ENCODE data around the gene XRCC1.

XRCC1 gene, protein sequence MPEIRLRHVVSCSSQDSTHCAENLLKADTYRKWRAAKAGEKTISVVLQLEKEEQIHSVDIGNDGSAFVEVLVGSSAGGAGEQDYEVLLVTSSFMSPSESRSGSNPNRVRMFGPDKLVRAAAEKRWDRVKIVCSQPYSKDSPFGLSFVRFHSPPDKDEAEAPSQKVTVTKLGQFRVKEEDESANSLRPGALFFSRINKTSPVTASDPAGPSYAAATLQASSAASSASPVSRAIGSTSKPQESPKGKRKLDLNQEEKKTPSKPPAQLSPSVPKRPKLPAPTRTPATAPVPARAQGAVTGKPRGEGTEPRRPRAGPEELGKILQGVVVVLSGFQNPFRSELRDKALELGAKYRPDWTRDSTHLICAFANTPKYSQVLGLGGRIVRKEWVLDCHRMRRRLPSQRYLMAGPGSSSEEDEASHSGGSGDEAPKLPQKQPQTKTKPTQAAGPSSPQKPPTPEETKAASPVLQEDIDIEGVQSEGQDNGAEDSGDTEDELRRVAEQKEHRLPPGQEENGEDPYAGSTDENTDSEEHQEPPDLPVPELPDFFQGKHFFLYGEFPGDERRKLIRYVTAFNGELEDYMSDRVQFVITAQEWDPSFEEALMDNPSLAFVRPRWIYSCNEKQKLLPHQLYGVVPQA
- total RNA-seq, result 14.0 to 36.5 (median 22.9) reads per million in 9 experiments

DNA sequence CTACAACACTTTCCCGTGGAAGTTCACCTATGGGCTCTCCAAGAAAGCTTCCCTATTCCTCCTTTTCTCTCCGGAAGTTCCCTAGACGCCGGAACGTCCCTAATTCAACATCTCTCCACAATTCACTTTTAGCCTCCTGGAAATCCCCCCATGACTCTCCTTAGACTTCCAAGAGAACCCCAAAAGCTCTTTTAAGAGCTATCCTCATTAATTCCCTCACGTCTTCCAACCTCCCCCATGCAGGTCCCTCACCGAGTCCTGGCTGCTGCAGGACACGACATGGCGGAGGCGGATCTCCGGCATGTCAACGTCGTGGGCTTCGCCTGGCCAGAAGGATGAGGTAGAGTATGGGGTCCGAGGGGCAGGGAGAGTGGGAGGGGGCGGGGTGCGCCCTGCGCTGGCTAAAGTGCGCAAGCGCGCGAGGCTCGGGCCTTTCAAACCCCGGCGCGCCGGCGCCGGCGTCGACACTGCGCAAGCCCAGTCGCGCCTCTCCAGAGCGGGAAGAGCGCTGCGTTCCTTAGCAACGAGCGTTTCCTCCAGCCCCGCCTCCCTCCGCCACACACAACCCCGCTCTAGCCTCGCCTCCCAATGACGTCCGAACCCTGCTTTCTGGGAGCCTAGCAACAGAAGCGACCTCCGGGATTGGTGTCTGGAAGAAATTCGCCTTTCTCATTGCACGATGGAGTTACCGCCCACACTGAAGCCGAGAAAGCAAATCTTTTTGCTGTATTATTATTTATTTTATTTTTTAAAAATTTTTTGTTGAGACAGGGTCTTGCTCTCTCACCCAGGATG is at the start of gene XRCC1, which contains the start of gene PINLYP:
Gene XRCC1 (minus strand): TSS at position 372 of the 795 bp plus-strand sequence. CDS start 69 bp downstream, at position 303.
Gene PINLYP (plus strand): TSS at position 646 of the 795 bp plus-strand sequence. CDS start 1,391 bp downstream, outside the sequence.
- no peaks in the 10 kb centered on the region for H3K27me3 Mint-ChIP-seq
- DNase-seq (peak; percentile 92 to 95 (median 94)), ATAC-seq (replicated peaks) (peak; percentile 99)
- peak within 1 kb of the TSS; percentile 98 for H3K4me3 Mint-ChIP-seq
- no peaks in the 10 kb centered on the region for H3K9me3 Mint-ChIP-seq
- peaks cover 34 to 37% of the 10 kb centered on the region in 2 donors for H3K4me1 Mint-ChIP-seq (ENCODE audit: low read depth in 2 of 2)
- peak within 1 kb of the TSS; percentile 99 to 100 for H3K27ac Mint-ChIP-seq
- peaks cover 18% of the 10 kb centered on the region for H3K36me3 Mint-ChIP-seq (ENCODE audit: insufficient read depth)

GRCh38 chr19:43624933-43625332 is 49.6 kb upstream of the XRCC1 start:
- peaks cover 9 to 18% of the 10 kb centered on the region in 2 donors for H3K27me3 Mint-ChIP-seq
- peaks cover 4% of the 10 kb centered on the region for H3K36me3 Mint-ChIP-seq (ENCODE audit: insufficient read depth)
- ATAC-seq (replicated peaks) (peak; percentile 91), DNase-seq (peak; percentile 81 to 85 (median 81))
- H3K9me3 Mint-ChIP-seq, result no peaks in the 10 kb centered on the region
- H3K27ac Mint-ChIP-seq, result no peak overlapping the region
- peak overlapping the region; percentile 20 to 40 for H3K4me3 Mint-ChIP-seq
- peaks cover 10 to 13% of the 10 kb centered on the region in 2 donors for H3K4me1 Mint-ChIP-seq (ENCODE audit: low read depth in 2 of 2)

DNA sequence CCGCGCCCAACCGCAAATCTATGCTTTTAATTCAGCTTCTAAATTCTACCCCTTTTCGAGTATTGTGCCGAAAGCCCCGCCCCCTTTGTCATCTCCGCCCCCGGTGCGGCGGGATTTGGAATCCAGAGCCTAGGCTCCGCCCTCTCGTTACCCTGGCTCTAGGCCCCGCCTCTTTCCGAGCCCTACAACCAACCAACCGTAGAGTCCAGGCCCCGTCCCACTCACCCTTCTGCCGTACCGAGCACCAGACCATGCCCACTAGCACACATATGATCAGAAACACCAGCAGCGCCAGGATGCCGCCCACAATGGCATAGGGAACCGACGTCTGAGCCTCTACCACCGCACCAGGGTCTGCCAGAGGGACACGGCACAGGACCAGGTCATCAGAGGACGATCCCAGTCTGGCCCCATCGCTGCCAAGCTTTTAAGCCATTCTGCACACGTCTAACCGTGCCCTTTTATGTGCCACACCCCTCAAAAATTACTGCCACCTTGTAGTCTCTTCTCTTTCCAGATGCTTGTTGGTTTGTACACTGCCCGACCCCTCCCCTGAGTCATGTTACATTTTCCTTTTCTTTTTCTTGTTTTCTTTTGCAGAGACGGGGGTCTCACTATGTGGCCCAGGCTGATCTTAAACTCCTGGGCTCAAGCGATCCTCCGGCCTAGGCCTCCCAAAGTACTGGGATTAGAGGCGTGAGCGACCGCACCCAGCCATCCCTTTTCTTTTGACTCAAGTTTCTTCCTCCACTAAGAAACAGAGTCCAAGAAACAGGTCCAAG is 48.8 kb upstream of the XRCC1 start:
- H3K27ac Mint-ChIP-seq, result no peak overlapping the region
- H3K36me3 Mint-ChIP-seq (ENCODE audit: insufficient read depth), result peaks cover 4% of the 10 kb centered on the region
- DNase-seq, result no peak
- H3K4me1 Mint-ChIP-seq (ENCODE audit: low read depth in 2 of 2), result peaks cover 16 to 18% of the 10 kb centered on the region in 2 donors
- no peaks in the 10 kb centered on the region for H3K9me3 Mint-ChIP-seq
- ATAC-seq (replicated peaks), result no peak
- peaks cover 9 to 18% of the 10 kb centered on the region in 2 donors for H3K27me3 Mint-ChIP-seq
- no peak overlapping the region for H3K4me3 Mint-ChIP-seq

DNA sequence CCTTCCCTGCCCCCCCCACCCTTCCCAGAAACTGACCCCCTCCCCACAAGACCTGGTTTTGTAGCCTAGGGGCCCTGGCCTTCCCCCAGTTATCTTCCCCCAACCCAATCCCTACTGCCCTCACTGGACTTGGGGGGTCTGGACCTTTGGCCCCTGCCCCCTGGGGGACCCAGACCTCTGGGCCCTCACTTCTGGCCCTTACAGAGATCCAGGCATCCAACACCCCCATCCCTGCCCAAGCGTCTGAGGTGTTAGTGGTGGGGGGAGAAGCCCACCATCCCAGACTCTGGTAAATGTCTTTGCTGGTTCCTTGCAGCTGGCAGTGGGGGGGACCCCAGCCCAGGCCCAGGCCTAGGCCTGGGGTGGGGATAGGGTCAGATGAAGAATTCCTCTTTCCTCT is 47.6 kb upstream of the XRCC1 start:
- peaks cover 9 to 18% of the 10 kb centered on the region in 2 donors for H3K27me3 Mint-ChIP-seq
- H3K9me3 Mint-ChIP-seq, result no peaks in the 10 kb centered on the region
- H3K4me1 Mint-ChIP-seq (ENCODE audit: low read depth in 2 of 2), result peaks cover 20 to 22% of the 10 kb centered on the region in 2 donors
- no peak overlapping the region for H3K4me3 Mint-ChIP-seq
- peaks cover 4% of the 10 kb centered on the region for H3K36me3 Mint-ChIP-seq (ENCODE audit: insufficient read depth)
- H3K27ac Mint-ChIP-seq, result no peak overlapping the region
- DNase-seq (no peak), ATAC-seq (replicated peaks) (no peak)

GRCh38 chr19:43622070-43622469 is 46.7 kb upstream of the XRCC1 start:
- ATAC-seq (replicated peaks) (no peak), DNase-seq (no peak)
- H3K27me3 Mint-ChIP-seq, result peaks cover 9 to 10% of the 10 kb centered on the region in 2 donors
- no peak overlapping the region for H3K4me3 Mint-ChIP-seq
- no peak overlapping the region for H3K27ac Mint-ChIP-seq
- H3K9me3 Mint-ChIP-seq, result no peaks in the 10 kb centered on the region
- peaks cover 20 to 22% of the 10 kb centered on the region in 2 donors for H3K4me1 Mint-ChIP-seq (ENCODE audit: low read depth in 2 of 2)
- H3K36me3 Mint-ChIP-seq (ENCODE audit: insufficient read depth), result peaks cover 4% of the 10 kb centered on the region

DNA sequence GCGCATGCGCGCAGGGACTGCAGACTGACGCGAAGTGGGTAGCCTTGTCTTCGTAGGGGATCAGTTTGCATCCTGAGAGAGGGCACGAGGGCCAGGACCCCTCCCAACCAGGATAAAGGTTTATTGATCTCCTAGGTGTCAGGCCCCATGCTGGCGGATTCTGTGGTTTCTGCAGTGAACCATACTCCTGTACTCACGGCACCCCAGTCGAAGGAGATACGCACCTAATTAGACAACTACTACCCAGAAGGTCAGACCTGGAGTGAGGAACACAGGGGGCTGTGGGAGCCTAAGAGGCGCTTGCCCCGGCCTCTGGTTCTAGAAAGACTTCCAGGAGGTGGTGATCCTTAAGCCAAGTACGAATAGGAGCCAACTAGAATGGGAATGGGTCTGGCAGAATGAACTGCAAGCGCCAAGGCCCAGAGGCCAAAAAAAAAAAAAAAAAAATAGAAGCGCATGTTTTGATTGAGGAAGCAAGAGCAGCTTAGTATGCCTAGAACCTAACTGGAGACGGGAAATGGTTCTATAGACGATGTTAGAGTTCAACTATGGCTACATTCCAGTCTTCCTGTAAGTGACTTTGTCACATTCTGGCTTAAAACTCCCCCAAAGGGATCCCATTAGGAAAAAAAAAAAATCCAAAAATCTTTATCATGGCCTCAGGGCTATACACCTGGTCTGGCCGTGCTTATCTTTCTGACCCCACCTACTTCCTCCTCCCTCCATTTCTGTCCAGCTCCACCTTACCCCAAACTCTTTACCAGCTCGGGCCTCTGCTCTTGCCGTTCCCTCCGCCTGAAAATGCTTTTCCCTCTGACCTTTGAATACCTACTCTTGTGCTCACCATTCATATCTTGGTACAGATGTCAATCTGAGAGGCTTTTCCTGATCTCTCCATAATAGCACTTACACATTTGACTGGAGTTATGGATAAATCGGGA is 45.0 kb upstream of the XRCC1 start:
- ATAC-seq (replicated peaks) (no peak), DNase-seq (peak in 2 of 3 experiments; percentile 73)
- Mint-ChIP-seq H3K27ac (peak overlapping the region; percentile 94 to 95), H3K9me3 (no peaks in the 10 kb centered on the region), H3K36me3 (ENCODE audit: insufficient read depth) (peaks cover 4% of the 10 kb centered on the region), H3K4me1 (ENCODE audit: low read depth in 2 of 2) (peaks cover 20 to 26% of the 10 kb centered on the region in 2 donors), H3K27me3 (no peaks in the 10 kb centered on the region), H3K4me3 (peak overlapping the region; percentile 98)

DNA sequence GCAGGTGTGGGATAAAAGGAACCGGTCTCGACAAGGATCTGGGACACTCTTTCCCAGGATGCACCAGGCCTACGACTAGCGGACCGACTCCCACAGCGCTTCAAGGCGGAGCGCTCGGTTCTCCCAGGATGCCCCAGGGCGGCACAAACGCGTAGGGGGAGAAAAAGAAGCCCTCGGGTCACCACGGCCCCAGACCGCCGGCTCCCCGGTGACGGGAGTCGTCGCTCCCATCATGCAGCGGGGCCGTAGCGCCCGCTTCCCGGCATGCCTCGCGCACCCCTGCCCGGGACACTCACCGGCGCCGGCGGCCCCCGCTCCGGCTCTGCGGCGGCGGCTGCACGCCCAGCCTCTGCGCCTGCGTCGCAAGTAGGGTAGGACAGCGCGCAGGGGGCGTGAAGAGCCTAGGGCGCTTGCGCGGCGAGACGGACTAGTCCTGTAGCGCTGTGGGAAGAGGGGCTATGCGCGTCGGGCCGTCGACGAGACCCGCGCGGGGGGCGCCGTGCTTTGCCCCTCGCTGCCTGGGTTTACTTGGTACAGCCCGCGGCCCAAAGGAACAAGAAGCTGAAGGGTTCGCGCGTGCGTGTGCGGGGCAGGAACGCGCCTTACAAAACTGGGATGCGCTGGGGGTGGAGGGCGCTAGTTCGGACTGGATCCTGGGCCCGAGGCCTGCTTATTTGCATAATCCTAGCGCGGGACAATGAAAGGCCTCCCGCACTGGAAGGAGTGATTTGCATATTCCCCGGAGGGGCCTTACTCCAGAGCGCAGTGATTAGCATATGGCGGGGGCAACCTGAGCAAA is 44.1 kb upstream of the XRCC1 start, which contains the start of gene ZNF428:
Gene ZNF428 (minus strand): TSS at position 368 of the 799 bp plus-strand sequence. CDS start 5,325 bp downstream, outside the sequence.
- H3K4me1 Mint-ChIP-seq (ENCODE audit: low read depth in 2 of 2), result peaks cover 23 to 26% of the 10 kb centered on the region in 2 donors
- peaks cover 4% of the 10 kb centered on the region for H3K36me3 Mint-ChIP-seq (ENCODE audit: insufficient read depth)
- ATAC-seq (replicated peaks) (peak; percentile 86), DNase-seq (peak; percentile 75 to 84 (median 79))
- no peaks in the 10 kb centered on the region for H3K9me3 Mint-ChIP-seq
- peak within 1 kb of the TSS; percentile 98 for H3K4me3 Mint-ChIP-seq
- H3K27ac Mint-ChIP-seq, result peak within 1 kb of the TSS; percentile 94 to 95
- H3K27me3 Mint-ChIP-seq, result no peaks in the 10 kb centered on the region

DNA sequence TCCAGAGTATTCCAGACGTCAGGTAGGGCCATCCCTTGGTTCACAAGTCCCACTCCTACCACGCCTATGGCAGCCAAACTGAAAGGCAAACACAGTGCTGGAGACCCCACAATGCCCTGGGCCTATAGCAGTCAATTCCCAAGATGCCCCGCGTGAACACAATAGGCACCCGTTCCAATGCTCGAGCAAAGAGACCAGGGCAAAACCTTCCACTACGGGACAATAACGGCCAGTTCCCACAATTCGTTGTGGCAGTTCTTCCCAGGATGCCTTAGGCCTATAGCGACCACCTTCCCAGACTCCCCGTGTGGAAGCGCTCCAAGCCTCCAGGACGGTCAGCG is 43.6 kb upstream of the XRCC1 start:
- H3K4me1 Mint-ChIP-seq (ENCODE audit: low read depth in 2 of 2), result peaks cover 28 to 30% of the 10 kb centered on the region in 2 donors
- no peaks in the 10 kb centered on the region for H3K9me3 Mint-ChIP-seq
- H3K27ac Mint-ChIP-seq, result peak overlapping the region; percentile 94 to 95
- ATAC-seq (replicated peaks) (peak; percentile 21), DNase-seq (peak in 1 of 3 experiments; percentile 14)
- H3K27me3 Mint-ChIP-seq, result no peaks in the 10 kb centered on the region
- peaks cover 1% of the 10 kb centered on the region for H3K36me3 Mint-ChIP-seq (ENCODE audit: insufficient read depth)
- H3K4me3 Mint-ChIP-seq, result peak overlapping the region; percentile 98

DNA sequence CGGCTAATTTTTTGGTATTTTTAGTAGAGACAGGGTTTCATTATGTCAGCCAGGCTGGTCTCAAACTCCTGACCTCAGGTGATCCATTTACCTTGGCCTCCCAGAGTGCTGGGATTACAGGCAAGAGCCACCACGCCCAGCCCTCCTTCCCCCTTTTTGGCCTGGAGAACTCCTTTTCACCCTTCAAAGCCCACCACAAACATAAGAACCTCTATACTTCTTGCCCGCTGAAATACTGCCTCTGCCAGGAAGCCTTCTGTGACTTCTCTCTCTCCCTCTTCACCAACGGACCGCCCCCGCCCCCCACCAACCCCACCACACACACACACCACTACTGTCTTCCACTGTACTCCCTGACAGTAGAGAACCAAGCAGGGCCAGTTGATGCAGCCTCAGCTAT is 41.6 kb upstream of the XRCC1 start:
- peaks cover 34 to 38% of the 10 kb centered on the region in 2 donors for H3K4me1 Mint-ChIP-seq (ENCODE audit: low read depth in 2 of 2)
- peaks cover 12% of the 10 kb centered on the region for H3K36me3 Mint-ChIP-seq (ENCODE audit: insufficient read depth)
- no peak overlapping the region for H3K4me3 Mint-ChIP-seq
- H3K9me3 Mint-ChIP-seq, result no peaks in the 10 kb centered on the region
- peak overlapping the region in 1 of 2 donors; percentile 70 for H3K27ac Mint-ChIP-seq
- ATAC-seq (replicated peaks) (no peak), DNase-seq (no peak)
- no peaks in the 10 kb centered on the region for H3K27me3 Mint-ChIP-seq

- H3K27me3 Mint-ChIP-seq, result no peaks in the 10 kb centered on the region
- H3K4me1 Mint-ChIP-seq (ENCODE audit: low read depth in 2 of 2), result peaks cover 36 to 43% of the 10 kb centered on the region in 2 donors
- DNase-seq (no peak), ATAC-seq (replicated peaks) (no peak)
- peaks cover 12% of the 10 kb centered on the region for H3K36me3 Mint-ChIP-seq (ENCODE audit: insufficient read depth)
- no peaks in the 10 kb centered on the region for H3K9me3 Mint-ChIP-seq
- no peak overlapping the region for H3K4me3 Mint-ChIP-seq
- peak overlapping the region in 1 of 2 donors; percentile 70 for H3K27ac Mint-ChIP-seq
Measured at GRCh38 chr19:43616306-43616705, 41.0 kb upstream of the XRCC1 start.

GRCh38 chr19:43612374-43612773 is 37.0 kb upstream of the XRCC1 start:
- Mint-ChIP-seq H3K4me1 (ENCODE audit: low read depth in 2 of 2) (peaks cover 19 to 30% of the 10 kb centered on the region in 2 donors), H3K36me3 (ENCODE audit: insufficient read depth) (peaks cover 18% of the 10 kb centered on the region), H3K4me3 (no peak overlapping the region), H3K9me3 (no peaks in the 10 kb centered on the region), H3K27me3 (no peaks in the 10 kb centered on the region), H3K27ac (peak overlapping the region; percentile 76 to 86)
- ATAC-seq (replicated peaks) (no peak), DNase-seq (no peak)

Measured in effector memory CD8-positive, alpha-beta T cell (primary cell).